OCI-M2 (cell line): Measurements from ENCODE around the gene KIF2A.
A peak's percentile ranks its signal among the peaks of the same experiment; 100 is the strongest.

Source experiments
- DNase-seq: peaks from one replicate; lab custom pipeline; 2025; ENCODE audit not compliant: unreplicated experiment; lab: John Stamatoyannopoulos, UW

KIF2A gene

GRCh38 chr5:62374090-62374489 lies 68.1 kb downstream of the KIF2A start:
- no peak for DNase-seq

GRCh38 chr5:62375627-62376026 lies 69.6 kb downstream of the KIF2A start:
- no peak for DNase-seq

GRCh38 chr5:62376064-62376463 lies 70.1 kb downstream of the KIF2A start:
- DNase-seq, result no peak

- DNase-seq, result no peak
Observed at GRCh38 chr5:62385131-62385530, 79.1 kb downstream of the KIF2A start.

- DNase-seq, result no peak
Observed at GRCh38 chr5:62385816-62386400, 79.9 kb downstream of the KIF2A start.

- no peak for DNase-seq
Observed at GRCh38 chr5:62386824-62387223, 80.8 kb downstream of the KIF2A start.

GRCh38 chr5:62395210-62395950 lies 89.4 kb downstream of the KIF2A start:
- DNase-seq, result no peak

- peak; percentile 59 for DNase-seq
Observed at GRCh38 chr5:62403411-62404250, 97.6 kb downstream of the KIF2A start, which contains the start of gene DIMT1. Gene DIMT1, minus strand, starts transcription at chr5:62403905. Its CDS starts 133 bp downstream, at chr5:62403772.

- DNase-seq, result peak; percentile 84
Observed at GRCh38 chr5:62412549-62413329, 106.7 kb downstream of the KIF2A start, which contains the start of gene IPO11. Gene IPO11, plus strand, starts transcription at chr5:62412763. Its CDS starts 24,517 bp downstream, at chr5:62437280.

GRCh38 chr5:62413711-62414110 lies 107.7 kb downstream of the KIF2A start:
- DNase-seq, result no peak

GRCh38 chr5:62418462-62419076 lies 112.6 kb downstream of the KIF2A start:
- DNase-seq, result no peak

- DNase-seq, result no peak
Observed at GRCh38 chr5:62419609-62420008, 113.6 kb downstream of the KIF2A start.

- no peak for DNase-seq
Observed at GRCh38 chr5:62421414-62421813, 115.4 kb downstream of the KIF2A start.

GRCh38 chr5:62424763-62425162 lies 118.8 kb downstream of the KIF2A start:
- DNase-seq, result no peak

- DNase-seq, result no peak
Observed at GRCh38 chr5:62431735-62432620, 126.0 kb downstream of the KIF2A start.

- DNase-seq, result no peak
Observed at GRCh38 chr5:62432621-62433064, 126.6 kb downstream of the KIF2A start.
